HepG2 (cell line): Measurements from ENCODE around the gene CRYZL1. TPM values are rescaled to one million over a fixed set of nuclear protein-coding genes. Genes with fewer than 3 reads are reported as not detected.

Source experiments
- ASH2L ChIP-seq: fragments of 300-600, 200-600 bp; sonication (generic); IDR thresholded peaks from 2 replicates; pipeline ENCODE4 v1.7.0; 2017; ENCODE audit warnings: low read depth, mild to moderate bottlenecking, moderate library complexity, mixed read lengths, low read length; ENCODE audit not compliant: insufficient read length
- CEBPZ ChIP-seq: IDR thresholded peaks from 2 replicates; pipeline ENCODE4 v1.6.1; 2012; ENCODE audit warnings: low read length, improper control_type of control experiment
- GZF1 ChIP-seq: sonication (generic); formaldehyde crosslinking; IDR thresholded peaks from 2 replicates; pipeline ENCODE4 v1.5.1; 2020; ENCODE audit warnings: mild to moderate bottlenecking, missing genetic modification reagents
- NCOR1 ChIP-seq: fragments of 200-600 bp; sonication (generic); IDR thresholded peaks from 2 replicates; pipeline ENCODE4 v1.7.0; 2017; ENCODE audit warnings: antibody characterized with exemption, low read length, borderline replicate concordance
- NFIC ChIP-seq: IDR thresholded peaks from 2 replicates; pipeline ENCODE4 v1.6.1; 2012; ENCODE audit warnings: mild to moderate bottlenecking, low read length, inconsistent platforms
- NKX3-1 ChIP-seq: sonication (generic); formaldehyde crosslinking; IDR thresholded peaks from 2 replicates; pipeline ENCODE4 v1.5.0; 2020; ENCODE audit warnings: missing genetic modification reagents
- PRMT3 ChIP-seq: sonication (generic); formaldehyde crosslinking; IDR thresholded peaks from 2 replicates; pipeline ENCODE4 v1.8.1; 2022; ENCODE audit warnings: low read depth, mild to moderate bottlenecking, moderate library complexity, missing genetic modification reagents, borderline replicate concordance
- SATB2 ChIP-seq: sonication (generic); formaldehyde crosslinking; IDR thresholded peaks from 2 replicates; pipeline ENCODE4 v1.5.0; 2020; ENCODE audit warnings: missing genetic modification reagents
- ZNF180 ChIP-seq: sonication (generic); formaldehyde crosslinking; IDR thresholded peaks from 2 replicates; pipeline ENCODE4 v1.4.0; 2020; ENCODE audit warnings: low read depth, missing genetic modification reagents, borderline replicate concordance
- ZNF616 ChIP-seq: sonication (generic); formaldehyde crosslinking; IDR thresholded peaks from 2 replicates; pipeline ENCODE4 v1.5.0; 2020; ENCODE audit warnings: low read depth, mild to moderate bottlenecking, missing genetic modification reagents
- ZNF776 ChIP-seq: sonication (generic); formaldehyde crosslinking; IDR thresholded peaks from 2 replicates; pipeline ENCODE4 v1.4.0; 2020; ENCODE audit warnings: mild to moderate bottlenecking, missing genetic modification reagents
- ZNF839 ChIP-seq: sonication (generic); formaldehyde crosslinking; IDR thresholded peaks from 2 replicates; pipeline ENCODE4 v1.4.0; 2020; ENCODE audit warnings: missing genetic modification reagents, mild to moderate bottlenecking, borderline replicate concordance
- ZSCAN30 ChIP-seq: sonication (generic); formaldehyde crosslinking; IDR thresholded peaks from 2 replicates; pipeline ENCODE4 v1.5.0; 2020; ENCODE audit warnings: mild to moderate bottlenecking, missing genetic modification reagents
- polyA plus RNA-seq, 8 experiments: library from polyadenylated mRNA; depleted of rRNA in 3 of 8; stranded (reverse) in 7 of 8; unstranded in 1 of 8; fragments of >200 nt; fragmentation: Illumina TruSeq in 4 of 8; extraction: Trizol in 4 of 8; gene quantifications; 2 replicates each; pipeline versions ENCODE4 v1.2.1 to v1.2.3, GENCODE V29; 2011 to 2016; ENCODE audit warnings: low read depth in 4 of 8, missing spikeins in 1 of 8, mixed read lengths in 1 of 8; ENCODE audit not compliant: insufficient read depth in 1 of 8
- total RNA-seq, 5 experiments: library from RNA; depleted of rRNA; stranded (reverse); fragments of >200 nt; fragmentation: Illumina TruSeq; extraction: Trizol; gene quantifications; 2 replicates each; pipeline ENCODE4 v1.2.3, GENCODE V29; 2016; ENCODE audit warnings: low read depth in 1 of 5
- TF ChIP-seq, protein P1 (sequence below): sonication (generic); formaldehyde crosslinking; IDR thresholded peaks from 2 replicates; pipeline ENCODE4 v1.4.0; 2020; ENCODE audit warnings: missing genetic modification reagents
- TF ChIP-seq, protein P2 (sequence below): sonication (generic); formaldehyde crosslinking; IDR thresholded peaks from 2 replicates; pipeline ENCODE4 v1.5.0; 2020; ENCODE audit warnings: missing genetic modification reagents, mild to moderate bottlenecking, borderline replicate concordance
- TF ChIP-seq, protein P3 (sequence below): sonication (generic); formaldehyde crosslinking; IDR thresholded peaks from 2 replicates; pipeline ENCODE4 v1.4.0; 2020; ENCODE audit warnings: missing genetic modification reagents

The CRYZL1 gene
- total and polyA plus RNA-seq, 2 of the 13 experiments (the other 11 are each of a cell fraction or from before 2014, with no cell fraction given): 20.3 to 27.7 TPM

- no peak for TF ChIP-seq ZNF616 (CRISPR knock-in tag)
- TF ChIP-seq ZNF776: 0 out of 2 replicates have a peak, but pooled peaks have one; percentile 25
- TF ChIP-seq, protein P1, sequence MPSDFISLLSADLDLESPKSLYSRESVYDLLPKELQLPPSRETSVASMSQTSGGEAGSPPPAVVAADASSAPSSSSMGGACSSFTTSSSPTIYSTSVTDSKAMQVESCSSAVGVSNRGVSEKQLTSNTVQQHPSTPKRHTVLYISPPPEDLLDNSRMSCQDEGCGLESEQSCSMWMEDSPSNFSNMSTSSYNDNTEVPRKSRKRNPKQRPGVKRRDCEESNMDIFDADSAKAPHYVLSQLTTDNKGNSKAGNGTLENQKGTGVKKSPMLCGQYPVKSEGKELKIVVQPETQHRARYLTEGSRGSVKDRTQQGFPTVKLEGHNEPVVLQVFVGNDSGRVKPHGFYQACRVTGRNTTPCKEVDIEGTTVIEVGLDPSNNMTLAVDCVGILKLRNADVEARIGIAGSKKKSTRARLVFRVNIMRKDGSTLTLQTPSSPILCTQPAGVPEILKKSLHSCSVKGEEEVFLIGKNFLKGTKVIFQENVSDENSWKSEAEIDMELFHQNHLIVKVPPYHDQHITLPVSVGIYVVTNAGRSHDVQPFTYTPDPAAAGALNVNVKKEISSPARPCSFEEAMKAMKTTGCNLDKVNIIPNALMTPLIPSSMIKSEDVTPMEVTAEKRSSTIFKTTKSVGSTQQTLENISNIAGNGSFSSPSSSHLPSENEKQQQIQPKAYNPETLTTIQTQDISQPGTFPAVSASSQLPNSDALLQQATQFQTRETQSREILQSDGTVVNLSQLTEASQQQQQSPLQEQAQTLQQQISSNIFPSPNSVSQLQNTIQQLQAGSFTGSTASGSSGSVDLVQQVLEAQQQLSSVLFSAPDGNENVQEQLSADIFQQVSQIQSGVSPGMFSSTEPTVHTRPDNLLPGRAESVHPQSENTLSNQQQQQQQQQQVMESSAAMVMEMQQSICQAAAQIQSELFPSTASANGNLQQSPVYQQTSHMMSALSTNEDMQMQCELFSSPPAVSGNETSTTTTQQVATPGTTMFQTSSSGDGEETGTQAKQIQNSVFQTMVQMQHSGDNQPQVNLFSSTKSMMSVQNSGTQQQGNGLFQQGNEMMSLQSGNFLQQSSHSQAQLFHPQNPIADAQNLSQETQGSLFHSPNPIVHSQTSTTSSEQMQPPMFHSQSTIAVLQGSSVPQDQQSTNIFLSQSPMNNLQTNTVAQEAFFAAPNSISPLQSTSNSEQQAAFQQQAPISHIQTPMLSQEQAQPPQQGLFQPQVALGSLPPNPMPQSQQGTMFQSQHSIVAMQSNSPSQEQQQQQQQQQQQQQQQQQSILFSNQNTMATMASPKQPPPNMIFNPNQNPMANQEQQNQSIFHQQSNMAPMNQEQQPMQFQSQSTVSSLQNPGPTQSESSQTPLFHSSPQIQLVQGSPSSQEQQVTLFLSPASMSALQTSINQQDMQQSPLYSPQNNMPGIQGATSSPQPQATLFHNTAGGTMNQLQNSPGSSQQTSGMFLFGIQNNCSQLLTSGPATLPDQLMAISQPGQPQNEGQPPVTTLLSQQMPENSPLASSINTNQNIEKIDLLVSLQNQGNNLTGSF (CRISPR knock-in tag): no peak
- TF ChIP-seq PRMT3 (CRISPR knock-in tag): 0 out of 2 replicates have a peak, but pooled peaks have one; percentile 73
- no peak for TF ChIP-seq NFIC
- peak; percentile 38 for TF ChIP-seq ASH2L
- TF ChIP-seq ZNF839: no peak
- TF ChIP-seq ZNF180 (CRISPR knock-in tag): no peak
- TF ChIP-seq, protein P2, sequence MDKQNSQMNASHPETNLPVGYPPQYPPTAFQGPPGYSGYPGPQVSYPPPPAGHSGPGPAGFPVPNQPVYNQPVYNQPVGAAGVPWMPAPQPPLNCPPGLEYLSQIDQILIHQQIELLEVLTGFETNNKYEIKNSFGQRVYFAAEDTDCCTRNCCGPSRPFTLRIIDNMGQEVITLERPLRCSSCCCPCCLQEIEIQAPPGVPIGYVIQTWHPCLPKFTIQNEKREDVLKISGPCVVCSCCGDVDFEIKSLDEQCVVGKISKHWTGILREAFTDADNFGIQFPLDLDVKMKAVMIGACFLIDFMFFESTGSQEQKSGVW (CRISPR knock-in tag): no peak
- TF ChIP-seq SATB2 (CRISPR knock-in tag): no peak
- TF ChIP-seq ZSCAN30 (CRISPR knock-in tag): no peak
- peak; percentile 27; the same call in 1 of the 2 replicates for TF ChIP-seq NKX3-1 (CRISPR knock-in tag)
- TF ChIP-seq GZF1: 0 out of 2 replicates have a peak, but pooled peaks have one; percentile 52
- TF ChIP-seq, protein P3, sequence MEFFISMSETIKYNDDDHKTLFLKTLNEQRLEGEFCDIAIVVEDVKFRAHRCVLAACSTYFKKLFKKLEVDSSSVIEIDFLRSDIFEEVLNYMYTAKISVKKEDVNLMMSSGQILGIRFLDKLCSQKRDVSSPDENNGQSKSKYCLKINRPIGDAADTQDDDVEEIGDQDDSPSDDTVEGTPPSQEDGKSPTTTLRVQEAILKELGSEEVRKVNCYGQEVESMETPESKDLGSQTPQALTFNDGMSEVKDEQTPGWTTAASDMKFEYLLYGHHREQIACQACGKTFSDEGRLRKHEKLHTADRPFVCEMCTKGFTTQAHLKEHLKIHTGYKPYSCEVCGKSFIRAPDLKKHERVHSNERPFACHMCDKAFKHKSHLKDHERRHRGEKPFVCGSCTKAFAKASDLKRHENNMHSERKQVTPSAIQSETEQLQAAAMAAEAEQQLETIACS (CRISPR knock-in tag): no peak; the same call in 1 of the 2 replicates
- TF ChIP-seq CEBPZ: no peak
- no peak for TF ChIP-seq NCOR1
Measured at GRCh38 chr21:33541756-33542639, 99.5 kb downstream of the CRYZL1 start, which contains the start of gene GART (continued).
